ENCODE data around the gene LRRC7.

The LRRC7 gene

DNA sequence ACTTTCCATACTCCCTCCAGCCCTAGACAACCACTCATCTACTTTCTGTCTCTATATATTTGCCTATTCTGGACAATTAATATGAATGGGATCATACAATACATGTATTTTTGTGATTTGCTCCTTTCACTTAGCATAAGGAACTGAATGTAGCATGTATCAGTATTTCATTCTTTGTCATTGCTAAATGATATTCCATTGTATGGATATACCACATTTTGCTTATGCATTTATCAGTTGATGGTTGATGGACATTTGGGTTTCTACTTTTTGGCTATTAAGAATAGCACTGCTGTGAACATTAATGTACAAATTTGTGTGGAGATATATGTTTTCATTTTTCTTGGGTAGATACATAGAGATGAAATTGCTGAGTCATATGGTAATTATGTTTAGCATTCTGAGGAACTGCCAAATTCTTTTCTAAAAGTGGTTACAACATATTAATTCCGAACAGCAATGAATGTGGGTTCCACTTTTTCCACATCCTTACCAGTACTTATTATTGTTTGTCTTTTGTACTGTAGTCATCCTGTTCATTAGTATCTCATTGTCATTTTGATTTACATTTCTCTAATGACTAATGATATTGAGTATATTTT lies 516.7 kb downstream of the LRRC7 start:
- no peak for DNase-seq (ENCODE audit: insufficient read length, low spot score)
- no peak for FAIRE-seq
- TF ChIP-seq, protein P1, sequence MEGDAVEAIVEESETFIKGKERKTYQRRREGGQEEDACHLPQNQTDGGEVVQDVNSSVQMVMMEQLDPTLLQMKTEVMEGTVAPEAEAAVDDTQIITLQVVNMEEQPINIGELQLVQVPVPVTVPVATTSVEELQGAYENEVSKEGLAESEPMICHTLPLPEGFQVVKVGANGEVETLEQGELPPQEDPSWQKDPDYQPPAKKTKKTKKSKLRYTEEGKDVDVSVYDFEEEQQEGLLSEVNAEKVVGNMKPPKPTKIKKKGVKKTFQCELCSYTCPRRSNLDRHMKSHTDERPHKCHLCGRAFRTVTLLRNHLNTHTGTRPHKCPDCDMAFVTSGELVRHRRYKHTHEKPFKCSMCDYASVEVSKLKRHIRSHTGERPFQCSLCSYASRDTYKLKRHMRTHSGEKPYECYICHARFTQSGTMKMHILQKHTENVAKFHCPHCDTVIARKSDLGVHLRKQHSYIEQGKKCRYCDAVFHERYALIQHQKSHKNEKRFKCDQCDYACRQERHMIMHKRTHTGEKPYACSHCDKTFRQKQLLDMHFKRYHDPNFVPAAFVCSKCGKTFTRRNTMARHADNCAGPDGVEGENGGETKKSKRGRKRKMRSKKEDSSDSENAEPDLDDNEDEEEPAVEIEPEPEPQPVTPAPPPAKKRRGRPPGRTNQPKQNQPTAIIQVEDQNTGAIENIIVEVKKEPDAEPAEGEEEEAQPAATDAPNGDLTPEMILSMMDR (IDR thresholded peaks at IDR 0.05; ENCODE audit: insufficient read depth, missing control alignments) = no peak

DNA sequence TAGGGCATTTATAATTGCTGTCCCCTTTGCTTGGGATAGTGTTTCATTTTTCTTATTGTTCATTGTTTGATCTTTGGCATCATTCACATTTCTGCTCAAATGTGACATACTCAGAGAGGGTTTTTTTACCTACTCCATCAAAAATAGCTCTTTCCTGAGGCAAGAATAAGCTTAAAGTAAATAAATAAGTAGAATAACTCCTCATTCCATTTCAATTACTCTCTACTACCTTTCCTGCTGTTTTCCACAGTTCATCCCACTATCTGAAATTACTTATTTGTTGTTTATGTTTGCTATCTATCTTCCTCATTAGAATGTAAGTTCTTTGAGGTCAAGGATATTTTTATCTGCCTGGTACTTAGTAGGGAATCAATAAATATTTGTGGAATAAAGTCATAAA lies 517.8 kb downstream of the LRRC7 start:
- DNase-seq (ENCODE audit: insufficient read length, low spot score) = no peak
- FAIRE-seq = no peak
- TF ChIP-seq, protein P1 (IDR thresholded peaks at IDR 0.05; ENCODE audit: insufficient read depth, missing control alignments) = no peak

DNA sequence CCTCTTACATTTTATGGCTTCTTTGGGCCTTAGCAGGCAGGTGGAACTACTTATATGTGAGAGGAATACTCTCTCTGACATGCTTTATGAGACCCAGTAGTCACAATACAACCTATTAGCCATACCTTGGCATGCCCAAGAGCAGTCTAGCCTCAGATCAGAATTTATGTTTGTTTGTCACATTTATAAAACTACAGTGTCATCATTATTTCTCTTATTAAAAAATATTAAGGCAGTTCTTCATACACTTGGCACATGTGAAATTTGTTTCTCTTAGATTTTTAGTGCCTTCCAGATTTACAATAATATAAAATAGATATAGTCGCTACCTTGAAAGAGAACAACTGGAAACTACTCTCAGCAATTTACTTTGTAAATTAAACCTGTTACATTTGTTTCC lies 519.2 kb downstream of the LRRC7 start:
- DNase-seq (ENCODE audit: insufficient read length, low spot score) = no peak
- no peak for FAIRE-seq
- TF ChIP-seq, protein P1 (IDR thresholded peaks at IDR 0.05; ENCODE audit: insufficient read depth, missing control alignments) = no peak

DNA sequence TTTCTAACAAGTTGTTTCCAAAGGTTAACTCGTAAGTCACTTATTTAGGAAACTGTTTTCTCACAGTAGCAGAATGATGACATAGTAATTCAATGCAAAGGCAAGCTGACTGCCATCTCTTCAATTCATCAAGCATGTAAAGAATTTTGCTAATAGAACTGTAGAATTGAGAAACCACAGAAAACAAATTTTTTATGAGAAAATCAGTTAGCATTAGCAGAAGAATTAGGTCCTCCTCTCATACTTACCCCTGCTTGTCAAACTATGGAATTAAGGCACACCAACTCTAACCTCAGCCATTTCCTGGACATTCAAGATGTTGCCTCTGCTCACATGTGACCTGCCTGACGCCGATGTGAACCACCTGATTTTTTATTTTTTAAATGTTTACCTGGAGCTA lies 522.4 kb downstream of the LRRC7 start:
- TF ChIP-seq, protein P1 (IDR thresholded peaks at IDR 0.05; ENCODE audit: insufficient read depth, missing control alignments) = no peak
- DNase-seq (ENCODE audit: insufficient read length, low spot score) (no peak), FAIRE-seq (no peak)

DNA sequence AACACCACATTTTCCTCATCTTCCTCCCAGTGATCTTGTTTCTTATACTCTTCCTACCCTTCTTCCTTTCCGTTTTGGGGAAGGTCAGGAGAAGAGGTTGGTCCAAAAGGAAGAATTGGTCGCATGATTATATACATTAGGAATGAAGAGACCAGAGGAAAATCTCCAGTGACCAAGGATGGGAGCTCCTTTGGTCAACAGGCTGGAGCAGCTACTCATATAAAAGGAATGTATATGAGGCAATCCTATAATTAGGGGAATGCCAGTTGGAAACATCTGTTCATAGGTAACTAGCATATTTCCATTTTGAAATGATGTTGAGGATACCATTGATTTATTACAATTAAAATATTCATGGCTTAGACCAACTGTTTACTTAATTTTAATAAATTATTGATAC lies 523.2 kb downstream of the LRRC7 start:
- TF ChIP-seq, protein P1 (IDR thresholded peaks at IDR 0.05; ENCODE audit: insufficient read depth, missing control alignments) = no peak
- FAIRE-seq (no peak), DNase-seq (ENCODE audit: insufficient read length, low spot score) (no peak)

DNA sequence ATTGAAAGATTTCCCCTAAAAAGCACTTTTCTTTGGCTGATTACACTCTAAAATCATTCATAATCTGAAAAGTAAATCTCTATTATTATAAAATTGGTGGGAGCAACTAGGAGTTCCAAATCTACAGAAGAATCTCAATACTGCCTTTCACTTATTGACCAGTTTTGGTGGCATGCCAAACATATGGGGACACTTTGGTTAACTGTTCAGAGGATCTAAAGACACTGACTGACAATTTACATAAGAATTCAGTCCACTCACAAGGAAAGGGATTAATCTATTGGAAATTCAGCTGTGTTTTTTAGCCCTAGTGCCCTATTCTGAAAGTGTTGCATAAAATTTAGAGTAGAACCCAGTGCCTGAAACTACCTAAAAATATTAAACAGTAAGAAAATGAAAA lies 524.1 kb downstream of the LRRC7 start:
- TF ChIP-seq, protein P1 (IDR thresholded peaks at IDR 0.05; ENCODE audit: insufficient read depth, missing control alignments) = no peak

DNA sequence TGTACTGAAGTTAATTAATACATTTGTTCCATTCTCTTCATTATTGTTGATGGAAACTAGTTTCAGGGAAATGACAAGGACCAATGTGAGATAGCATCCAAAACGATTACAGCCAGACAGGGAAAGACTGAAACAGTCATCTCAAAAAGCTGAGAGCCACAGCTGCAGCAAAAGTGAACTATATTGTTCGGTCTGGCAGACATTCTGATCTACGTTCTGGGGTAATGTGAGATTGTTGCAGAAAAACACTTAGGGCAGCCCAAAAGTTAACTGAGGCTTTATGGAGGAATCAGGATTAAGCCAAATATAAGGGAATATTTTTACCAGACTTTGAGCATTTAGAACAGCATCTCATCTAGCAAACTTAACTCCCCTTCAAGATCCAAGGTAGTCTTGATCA lies 524.8 kb downstream of the LRRC7 start:
- DNase-seq (ENCODE audit: insufficient read length, low spot score) = no peak
- FAIRE-seq = no peak
- TF ChIP-seq, protein P1 (IDR thresholded peaks at IDR 0.05; ENCODE audit: insufficient read depth, missing control alignments) = no peak

More for the DNA sequence above, 524.1 kb downstream of the LRRC7 start:
- FAIRE-seq (no peak), DNase-seq (ENCODE audit: insufficient read length, low spot score) (no peak)

Measured in D721Med (cell line).